SHP77 treated with DMSO at 0.1 percent for 48 hours (cell line): ENCODE results near the gene CYFIP1.

ENCODE experiments used
- DNase-seq: peaks from one replicate; lab custom pipeline; 2025; lab: John Stamatoyannopoulos, UW

The CYFIP1 gene

DNA sequence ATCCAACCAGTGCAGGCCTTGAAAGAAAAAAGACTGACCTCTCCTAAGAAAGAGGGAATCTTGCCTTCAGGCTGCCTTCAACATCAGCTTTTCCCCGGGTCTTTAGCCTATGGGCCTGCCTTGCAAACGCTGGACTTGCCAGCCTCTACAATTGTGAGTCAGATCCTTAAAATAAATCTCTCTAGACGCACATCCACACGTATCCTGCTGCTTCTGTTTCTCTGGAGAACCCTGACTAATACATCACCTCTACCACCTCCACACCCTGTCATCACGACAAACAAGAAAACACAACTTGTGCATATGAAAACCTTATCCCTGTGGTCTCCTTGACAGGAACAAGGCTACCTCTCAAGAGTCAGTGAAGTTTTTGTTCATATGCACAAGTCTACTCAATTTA, 11.8 kb downstream of the CYFIP1 start:
- DNase-seq: no peak

DNA sequence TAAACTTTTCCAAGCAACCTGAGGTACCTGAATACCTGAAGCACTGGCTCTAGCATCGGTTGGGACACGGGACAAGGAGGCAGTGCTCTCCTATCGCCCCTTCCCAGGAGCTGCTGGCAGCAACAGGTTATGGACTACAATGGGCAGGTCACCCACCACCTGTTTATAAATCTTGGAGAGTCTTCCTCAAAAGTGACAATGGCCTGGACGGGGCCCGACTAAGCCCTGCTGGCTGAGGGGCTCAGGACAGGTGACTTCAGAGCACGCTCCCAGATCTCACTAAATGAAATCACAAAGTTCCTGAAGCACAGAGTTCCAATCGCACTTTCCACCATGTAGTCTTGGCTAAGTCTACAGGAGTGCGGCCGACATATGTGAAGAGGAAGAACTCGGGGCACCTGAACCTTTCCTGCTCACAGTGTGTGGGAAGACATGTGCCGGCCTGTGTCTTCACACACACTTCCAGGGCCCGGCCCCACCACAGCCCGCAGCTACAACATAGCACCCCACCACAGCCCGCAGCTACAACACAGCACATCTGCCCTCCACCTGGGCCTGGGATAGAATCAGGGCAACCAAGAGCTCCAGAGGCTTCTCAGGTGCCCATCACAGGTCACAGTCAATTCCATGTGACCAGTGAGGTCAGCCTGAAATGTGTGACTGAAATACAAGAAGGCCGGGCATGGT, 12.9 kb downstream of the CYFIP1 start:
- DNase-seq: no peak

DNA sequence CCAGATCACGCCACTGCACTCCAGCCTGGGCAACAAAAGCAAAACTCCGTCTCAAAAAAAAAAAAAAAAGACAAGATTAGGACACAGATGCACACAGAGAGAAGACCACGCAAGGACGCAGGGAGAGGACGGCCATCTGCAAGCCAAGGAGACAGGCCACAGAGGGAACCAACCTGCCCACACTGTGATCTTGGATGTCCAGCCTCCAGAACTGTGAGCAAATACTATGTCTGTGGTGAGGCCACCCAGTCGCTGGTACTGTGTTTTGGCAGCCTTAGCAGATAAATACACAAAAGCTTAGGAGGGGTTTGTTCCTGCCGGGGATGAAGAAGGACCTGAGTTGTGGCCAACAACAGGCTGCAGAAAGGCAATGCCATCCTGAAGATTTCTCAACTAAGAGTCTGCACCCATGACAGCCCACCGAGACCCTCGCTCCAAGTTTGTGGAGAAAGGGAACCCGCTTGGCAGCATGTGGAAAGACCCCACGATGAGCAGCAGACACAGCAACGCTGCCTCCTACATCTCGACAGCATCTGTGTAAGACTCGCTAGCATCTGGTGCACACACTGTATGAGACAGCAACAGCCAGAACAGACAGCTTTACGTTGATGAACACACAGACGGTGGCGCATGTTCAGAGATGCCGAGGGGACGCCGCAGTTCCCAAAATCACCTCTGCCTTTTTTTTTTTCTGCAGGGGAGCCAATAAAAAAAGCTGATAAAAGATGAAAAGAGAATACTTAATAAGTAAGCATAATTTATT, 13.7 kb downstream of the CYFIP1 start:
- no peak for DNase-seq

- no peak for DNase-seq
Measured at GRCh38 chr15:22963641-22964040, 16.5 kb downstream of the CYFIP1 start.

DNA sequence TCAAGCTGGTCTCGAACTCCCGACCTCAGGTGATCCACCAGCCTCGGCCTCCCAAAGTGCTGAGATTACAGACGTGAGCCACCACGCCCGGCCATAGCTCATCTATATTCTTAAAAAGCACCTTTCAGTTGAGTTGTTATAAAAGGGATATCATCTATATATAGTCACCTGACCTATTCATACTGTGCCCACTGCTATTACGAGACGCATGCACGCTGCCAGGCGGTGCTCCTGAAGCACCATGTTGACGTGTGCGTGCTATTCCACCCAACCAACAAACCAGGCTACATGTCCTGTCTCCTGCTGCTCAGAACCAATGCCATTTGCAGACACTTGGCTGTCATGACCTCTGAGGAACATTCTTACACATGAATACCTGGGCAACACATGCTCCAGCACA, 17.6 kb downstream of the CYFIP1 start:
- no peak for DNase-seq

DNA sequence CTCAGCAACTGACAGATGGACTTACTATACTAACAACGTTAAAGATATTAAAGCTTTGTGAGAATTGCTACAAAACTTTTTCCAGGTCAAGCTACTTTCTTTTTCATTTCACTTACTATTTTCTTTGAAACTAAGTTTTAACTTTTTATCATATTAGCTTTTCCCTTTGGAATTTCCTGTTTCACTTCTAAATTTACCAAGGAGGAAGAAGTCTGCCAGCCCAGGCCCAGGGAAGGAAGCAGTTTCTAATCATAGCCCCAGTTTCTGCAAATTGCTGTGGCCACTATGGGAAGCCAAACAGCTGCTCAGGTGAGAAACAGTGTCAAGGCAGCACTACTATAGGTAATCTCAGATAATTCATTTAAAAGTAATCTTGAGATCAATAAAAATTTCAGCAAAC, 18.4 kb downstream of the CYFIP1 start:
- no peak for DNase-seq

- DNase-seq: no peak
Measured at GRCh38 chr15:22960556-22960955, 19.6 kb downstream of the CYFIP1 start.

DNA sequence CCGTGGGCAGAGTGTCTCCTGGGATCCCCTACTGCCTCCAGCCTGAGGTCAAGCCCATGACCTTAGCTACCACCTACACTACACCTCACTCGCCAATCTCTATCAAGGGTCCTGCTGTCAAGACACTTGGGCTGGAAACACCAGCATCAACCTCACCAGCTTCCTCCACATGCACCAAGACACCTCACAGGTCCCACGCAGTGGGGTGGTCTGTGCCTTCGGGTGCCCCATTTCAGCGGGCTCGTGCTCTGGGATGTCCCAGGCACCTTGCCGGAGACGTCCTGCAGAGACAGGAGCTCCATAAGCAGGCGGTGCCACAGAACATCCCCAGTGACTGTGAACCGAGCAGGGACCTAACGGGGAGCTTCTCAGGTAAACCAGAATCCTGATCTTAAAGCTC, 20.0 kb downstream of the CYFIP1 start:
- DNase-seq: no peak

- DNase-seq: no peak
Measured at GRCh38 chr15:22959321-22960101, 20.7 kb downstream of the CYFIP1 start.

DNA sequence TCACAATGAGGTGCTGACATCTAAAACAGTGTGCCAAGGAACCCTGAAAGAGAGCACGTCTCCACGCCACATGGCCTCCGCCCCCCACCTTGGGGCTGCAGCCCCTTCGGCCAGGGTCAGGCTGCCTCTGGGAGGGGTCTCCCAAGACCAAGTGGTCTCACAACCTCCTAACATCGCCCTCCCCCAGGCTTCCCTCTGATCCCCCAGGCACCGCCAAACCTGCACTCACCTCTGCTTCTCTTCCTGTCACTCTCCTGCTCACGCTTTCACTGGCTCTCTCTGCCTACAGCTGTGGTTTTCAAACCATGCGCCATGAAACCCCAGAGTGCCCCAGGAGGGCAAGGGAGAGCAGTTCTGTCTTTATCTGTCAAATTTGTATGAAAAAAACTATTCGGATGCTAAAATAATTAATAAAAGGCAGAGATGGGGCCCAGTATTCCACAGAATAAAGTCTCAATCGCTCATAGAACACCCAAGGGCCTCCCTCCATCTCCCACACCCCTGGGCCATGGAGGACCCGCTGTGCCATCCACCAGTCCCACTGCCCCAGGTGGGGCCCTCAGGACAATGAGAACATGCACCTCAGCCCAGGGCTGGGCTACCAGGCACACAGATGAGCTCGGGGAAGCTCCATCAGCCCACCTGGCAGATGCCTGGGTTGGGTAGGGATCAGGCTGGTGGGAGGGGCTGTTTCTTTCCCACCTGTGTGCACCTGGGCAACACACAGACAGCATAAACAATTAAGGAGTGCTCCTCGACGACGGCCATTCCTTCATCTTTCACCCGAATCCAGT, 21.5 kb downstream of the CYFIP1 start:
- DNase-seq: no peak

DNA sequence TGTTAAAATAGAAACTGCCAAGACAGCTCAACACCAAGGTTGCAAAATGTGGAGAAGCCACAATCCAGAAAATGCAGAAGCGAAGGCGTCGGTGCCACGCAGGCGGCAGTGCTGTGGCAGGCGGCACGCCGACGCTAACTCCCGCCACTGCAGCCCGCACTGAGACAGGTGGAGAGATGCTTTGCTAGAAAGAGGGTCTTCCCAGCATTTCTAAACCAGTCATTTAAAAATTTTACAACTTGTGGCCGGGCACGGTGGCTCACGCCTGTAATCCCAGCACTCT, 23.2 kb downstream of the CYFIP1 start:
- DNase-seq: no peak

- DNase-seq: no peak
Measured at GRCh38 chr15:22956257-22956977, 23.8 kb downstream of the CYFIP1 start.

GRCh38 chr15:22955544-22956119, 24.5 kb downstream of the CYFIP1 start:
- no peak for DNase-seq

GRCh38 chr15:22954798-22955543, 25.2 kb downstream of the CYFIP1 start:
- DNase-seq: no peak

- no peak for DNase-seq
Measured at GRCh38 chr15:22954326-22954725, 25.8 kb downstream of the CYFIP1 start.

DNA sequence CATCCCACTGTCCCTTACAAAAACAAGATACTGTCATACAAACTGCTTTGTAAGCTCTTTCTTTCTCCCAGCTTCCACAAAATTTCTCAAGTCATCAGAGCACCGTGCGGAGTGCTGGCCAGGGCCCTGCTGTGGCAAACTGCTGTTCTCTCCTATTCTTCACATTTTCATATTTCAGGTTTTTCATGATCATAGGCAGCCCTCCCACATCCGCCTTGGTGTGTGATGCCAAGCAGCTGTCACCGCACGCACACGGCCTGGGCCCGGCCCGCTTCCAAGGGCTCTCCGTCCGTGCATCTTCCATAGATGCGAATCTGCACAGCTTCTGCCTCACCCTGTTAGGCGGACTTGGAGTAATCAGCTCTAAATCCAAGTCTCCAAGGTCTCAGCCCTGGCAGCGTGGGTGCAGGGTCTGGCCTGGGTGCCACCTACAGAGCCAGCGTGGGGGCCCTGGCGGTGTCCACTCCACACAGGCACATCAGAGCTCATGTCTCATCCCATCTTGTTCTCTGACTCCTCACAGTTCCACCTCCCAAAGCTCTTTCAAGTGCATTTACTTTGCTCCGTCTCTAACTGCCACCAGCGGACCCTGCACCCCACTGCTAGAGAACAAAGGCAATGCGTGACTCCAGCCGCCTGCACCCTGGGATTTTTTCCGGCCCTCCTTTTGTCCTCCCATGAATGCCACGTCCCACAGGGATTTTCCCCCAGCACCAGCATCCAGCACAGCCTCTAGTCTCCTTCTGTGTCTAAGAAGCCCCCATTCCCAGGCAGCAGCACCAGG, 27.2 kb downstream of the CYFIP1 start:
- no peak for DNase-seq

- no peak for DNase-seq
Measured at GRCh38 chr15:22951381-22952280, 28.5 kb downstream of the CYFIP1 start.

DNA sequence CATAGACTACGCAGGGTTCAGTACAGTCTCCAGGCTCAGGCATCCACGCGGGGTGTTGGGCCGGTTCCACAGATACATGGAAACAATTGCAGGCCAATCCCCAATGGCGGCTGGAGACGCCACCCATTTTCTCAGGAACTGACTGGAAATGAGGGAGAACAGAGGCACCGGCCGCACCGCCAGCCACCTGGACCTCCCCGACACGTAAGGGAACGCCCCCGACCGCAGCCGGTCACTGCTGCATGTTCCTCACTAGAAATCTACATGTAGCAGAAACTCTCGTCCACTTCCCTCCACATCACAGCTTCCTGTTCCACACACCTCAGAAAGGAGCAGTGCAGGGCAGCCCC, 29.2 kb downstream of the CYFIP1 start:
- DNase-seq: no peak
